PC-3 (cell line): ENCODE results near the gene TEAD1.

Source experiments
- CTCF ChIP-seq: fragments of 300-600 bp; sonication (generic); conservative IDR thresholded peaks from 2 replicates; pipeline ENCODE4 v1.5.1; 2017; ENCODE audit warnings: antibody characterized with exemption, low read depth, mild to moderate bottlenecking, low read length
- EZH2 ChIP-seq: fragments of 300-600 bp; sonication (generic); IDR thresholded peaks from one replicate; pipeline ENCODE4 v1.6.1; 2017; ENCODE audit warnings: antibody characterized with exemption, mild to moderate bottlenecking, low read length; ENCODE audit not compliant: unreplicated experiment
- EZH2phosphoT487 ChIP-seq: fragments of 300-600 bp; sonication (generic); IDR thresholded peaks from 2 replicates; pipeline ENCODE4 v1.6.1; 2018; ENCODE audit warnings: mild to moderate bottlenecking, antibody characterized with exemption, low read length, borderline replicate concordance

DNA sequence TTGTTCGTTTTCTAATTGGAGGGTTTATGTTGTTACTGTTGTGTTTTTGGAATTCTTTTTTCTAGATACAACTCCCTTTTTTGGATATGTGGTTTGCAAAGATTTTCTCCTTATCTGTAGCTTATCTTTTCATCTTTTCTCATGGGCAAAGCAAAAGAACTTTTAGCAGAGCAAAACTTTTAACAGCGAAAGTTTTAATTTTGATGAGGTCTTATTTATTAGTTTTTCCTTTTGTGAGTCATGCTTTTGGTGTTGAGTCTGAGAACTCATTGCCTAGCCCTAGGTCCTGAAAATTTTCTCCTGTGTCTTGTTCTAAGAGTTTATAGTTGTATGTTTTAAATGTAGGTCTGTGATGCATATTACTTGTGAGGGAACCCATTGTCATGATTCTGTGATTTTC lies 99.4 kb downstream of the TEAD1 start:
- TF ChIP-seq EZH2 (no peak), CTCF (no peak), EZH2phosphoT487 (no peak)
